Endothelial cell of umbilical vein (primary cell): Measurements from ENCODE around the gene SDR39U1. TPM values are rescaled to one million over a fixed set of nuclear protein-coding genes. Genes with fewer than 3 reads are reported as not detected.
A peak's percentile ranks its signal among the peaks of the same experiment; 100 is the strongest.

Source experiments
- BruUV-seq: library from RNA; stranded (reverse); fragments of 400-500 nt; replicated peaks from 2 replicates; lab custom pipeline; 2021; lab: Mats Ljungman, UMichigan
- CTCF ChIA-PET: fragments of 300-600, 350-600 bp; sonication (Branson Sonifier 250); formaldehyde crosslinking; loops from one replicate; lab custom pipeline; 2021; ENCODE audit warnings: antibody characterized with exemption, inconsistent platforms; lab: Charles Lee
- POLR2A ChIA-PET: fragments of 300-600, 350-600 bp; sonication (Branson Sonifier 250); formaldehyde crosslinking; loops from one replicate; lab custom pipeline; 2021; ENCODE audit warnings: antibody characterized with exemption, inconsistent platforms; lab: Charles Lee
- DNase-seq: peaks from one replicate; pipeline ENCODE4 v3.0.0-alpha.2; 2011; ENCODE audit warnings: low read depth, low spot score
- FAIRE-seq: peaks from 2 replicates; lab custom pipeline; 2011; peaks lifted over from hg19 to GRCh38; lab: Jason Lieb, UNC
- H2AFZ ChIP-seq: 2 replicates; pipeline ENCODE4 v1.6.0; 2012; ENCODE audit warnings: low read depth, low read length, control low read depth, inconsistent platforms
- H3K27ac ChIP-seq: 2 replicates; pipeline ENCODE4 v1.5.1; 2011; ENCODE audit warnings: low read depth, mild to moderate bottlenecking, control low read depth, low read length, moderate library complexity; ENCODE audit not compliant: insufficient read depth
- H3K27me3 ChIP-seq, 2 experiments: 2 replicates each; pipeline versions ENCODE4 v1.6.0 to v1.6.1; 2011; ENCODE audit warnings: low read length in 2 of 2, mixed read lengths in 1 of 2; ENCODE audit not compliant: control insufficient read depth in 2 of 2, insufficient read depth in 2 of 2
- H3K36me3 ChIP-seq, 2 experiments: 2 replicates in 1 of 2; 3 replicates in 1 of 2; pipeline ENCODE4 v1.5.1; 2011; ENCODE audit warnings: low read length in 2 of 2, mild to moderate bottlenecking in 1 of 2, moderate library complexity in 1 of 2; ENCODE audit not compliant: control insufficient read depth in 2 of 2, insufficient read depth in 2 of 2; ENCODE audit errors: extremely low read depth in 1 of 2
- H3K4me1 ChIP-seq: 3 replicates; pipeline ENCODE4 v1.5.1; 2011; ENCODE audit warnings: mild to moderate bottlenecking, low read length; ENCODE audit not compliant: control insufficient read depth, insufficient read depth; ENCODE audit errors: extremely low read depth
- H3K4me2 ChIP-seq: 2 replicates; pipeline ENCODE4 v1.6.1; 2011; ENCODE audit warnings: low read length, control low read depth, mixed read lengths; ENCODE audit not compliant: insufficient read depth
- H3K4me3 ChIP-seq, 3 experiments: fragments of 200-600 bp in 1 of 3; sonication (generic), shearing (Covaris generic) in 1 of 3; replicated peaks in 1 of 3; 2 replicates each; pipeline ENCODE4 v1.5.1; 2011 to 2016; ENCODE audit warnings: control low read depth in 3 of 3, low read length in 3 of 3, mild to moderate bottlenecking in 2 of 3, inconsistent platforms in 1 of 3, low read depth in 1 of 3, moderate library complexity in 1 of 3; ENCODE audit not compliant: insufficient read depth in 1 of 3
- H3K79me2 ChIP-seq: 2 replicates; pipeline ENCODE4 v1.6.0; 2012; ENCODE audit warnings: low read length, inconsistent platforms; ENCODE audit not compliant: control insufficient read depth, insufficient read depth
- H3K9ac ChIP-seq: replicated peaks from 2 replicates; pipeline ENCODE3; 2011; ENCODE audit warnings: low read length, control low read depth; ENCODE audit not compliant: insufficient read depth; ENCODE audit errors: extremely low read depth
- H3K9me1 ChIP-seq: replicated peaks from 3 replicates; pipeline ENCODE4 v1.6.0; 2011; ENCODE audit warnings: mild to moderate bottlenecking, low read length; ENCODE audit not compliant: control insufficient read depth, insufficient read depth; ENCODE audit errors: extremely low read depth
- H3K9me3 ChIP-seq: replicated peaks from 2 replicates; pipeline ENCODE4 v1.5.1; 2012; ENCODE audit warnings: low read length, inconsistent platforms; ENCODE audit not compliant: control insufficient read depth, insufficient read depth
- H4K20me1 ChIP-seq: replicated peaks from 2 replicates; pipeline ENCODE3; 2011; ENCODE audit warnings: mild to moderate bottlenecking, low read length; ENCODE audit not compliant: control insufficient read depth, insufficient read depth; ENCODE audit errors: extremely low read depth
- EZH2 ChIP-seq: IDR thresholded peaks from 2 replicates; pipeline ENCODE4 v1.6.1; 2012; ENCODE audit warnings: borderline replicate concordance, low read depth, mild to moderate bottlenecking, moderate library complexity, low read length, inconsistent platforms; ENCODE audit not compliant: severe bottlenecking
- FOS ChIP-seq: IDR thresholded peaks from 2 replicates; pipeline ENCODE4 v1.6.1; 2011; ENCODE audit warnings: mild to moderate bottlenecking, low read length, moderate library complexity, borderline replicate concordance; ENCODE audit not compliant: insufficient read depth
- GATA2 ChIP-seq: IDR thresholded peaks from 2 replicates; pipeline ENCODE4 v1.7.0; 2011; ENCODE audit warnings: low read depth, mild to moderate bottlenecking, moderate library complexity, mixed read lengths, low read length; ENCODE audit not compliant: insufficient read length, insufficient read depth
- JUN ChIP-seq: IDR thresholded peaks from 2 replicates; pipeline ENCODE4 v1.6.1; 2011; ENCODE audit warnings: borderline replicate concordance, low read depth; ENCODE audit not compliant: insufficient read length, insufficient read depth
- MYC ChIP-seq: IDR thresholded peaks from one replicate; pipeline ENCODE4 v1.6.1; 2011; ENCODE audit warnings: mild to moderate bottlenecking, low read depth, low read length
- POLR2A ChIP-seq: IDR thresholded peaks from 2 replicates; pipeline ENCODE4 v1.6.1; 2012; ENCODE audit warnings: low read depth, mild to moderate bottlenecking, control low read depth, low read length
- POLR2AphosphoS5 ChIP-seq: IDR thresholded peaks from 2 replicates; pipeline ENCODE4 v1.6.1; 2012; ENCODE audit warnings: low read depth, mild to moderate bottlenecking, control low read depth, low read length, moderate library complexity; ENCODE audit not compliant: insufficient read depth
- dilution Hi-C: fragments of 300-500 bp; cut with MboI; formaldehyde crosslinking; loops from one replicate; pipeline ENCODE4 v1.15.0; 2019; ENCODE audit warnings: low sequenced_read_pairs; ENCODE audit not compliant: extremely low pct_ligation_motif_present
- intact Hi-C: fragments of 100-400 bp; cut with micrococcal nuclease; formaldehyde crosslinking; loops from one replicate; pipeline ENCODE4 v1.10.0; 2022
- polyA plus RNA-seq, 4 experiments: library from polyadenylated mRNA; depleted of rRNA in 3 of 4; stranded (reverse) in 3 of 4; unstranded in 1 of 4; fragments of >200 nt; gene quantifications; 2 replicates each; pipeline versions ENCODE4 v1.2.1 to v1.2.3, GENCODE V29; 2011 to 2012; ENCODE audit warnings: missing spikeins in 1 of 4
- total RNA-seq: library from RNA; stranded (reverse); gene quantifications from 2 replicates; pipeline ENCODE4 v1.2.3, GENCODE V29; 2021
- TF ChIP-seq, protein P1 (sequence below), 2 donors: IDR thresholded peaks; 1 replicate in 1 of 2; 2 replicates in 1 of 2; pipeline ENCODE4 v1.5.1; 2011; ENCODE audit warnings: low read length in 2 of 2, mild to moderate bottlenecking in 2 of 2, moderate library complexity in 2 of 2, control low read depth in 1 of 2, inconsistent platforms in 1 of 2, low read depth in 1 of 2; ENCODE audit not compliant: insufficient read depth in 1 of 2; ENCODE audit errors: extremely low read depth in 1 of 2
- TF ChIP-seq, protein P2 (sequence below): IDR thresholded peaks from 2 replicates; pipeline ENCODE4 v1.6.1; 2011; ENCODE audit not compliant: insufficient read depth, insufficient read length

Gene SDR39U1
- total and polyA plus RNA-seq, 2 donors (not counting 3 experiments of a cell fraction or from before 2014, with no cell fraction given) = 40.2 to 72.6 TPM

DNA sequence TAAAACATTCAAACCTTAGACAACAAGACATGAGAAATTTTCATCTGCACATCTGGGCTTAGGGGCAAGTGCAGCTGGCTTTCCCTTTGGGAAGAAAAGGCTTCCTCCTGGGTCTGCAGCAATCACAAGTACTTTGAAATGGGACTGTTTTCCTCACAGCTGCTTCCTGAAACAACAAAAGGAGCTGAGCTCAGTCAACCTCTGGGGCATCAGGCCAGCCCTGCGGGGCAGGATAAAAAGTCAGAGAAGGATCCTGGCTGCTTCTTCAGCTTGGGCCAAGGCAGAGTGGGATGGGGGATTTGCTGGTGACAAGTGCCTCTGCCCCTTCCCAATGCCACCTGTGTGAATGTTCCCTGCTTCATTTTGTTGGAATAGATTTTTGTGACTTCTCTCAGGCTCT, 16.2 kb upstream of the SDR39U1 start:
- Histone ChIP-seq H3K4me1 (no peaks in the 10 kb centered on the region), H3K27me3 (no peaks in the 10 kb centered on the region), H4K20me1 (no peaks in the 10 kb centered on the region), H3K9me1 (no peaks in the 10 kb centered on the region), H3K4me2 (no peak overlapping the region), H3K79me2 (no peaks in the 10 kb centered on the region), H2AFZ (no peak overlapping the region), H3K36me3 (no peaks in the 10 kb centered on the region), H3K4me3 (no peak overlapping the region), H3K9ac (no peak overlapping the region), H3K9me3 (no peaks in the 10 kb centered on the region), H3K27ac (no peak overlapping the region)
- no TSS peak for BruUV-seq
- peak; percentile 83 for DNase-seq
- ChIA-PET CTCF (interaction anchor here (1.4 to 2.0 kb wide), 2 partner anchors 23 to 125 kb away, joined by 4 to 5 read pairs; no protein-coding TSS in a partner anchor), POLR2A (interaction anchor here (1.1 kb wide), 1 partner anchor 17 kb away, joined by 3 read pairs; no protein-coding TSS in a partner anchor)
- no peak for FAIRE-seq
- dilution Hi-C loops (no loop called here), intact Hi-C loops (no loop called here)
- TF ChIP-seq JUN = no peak
- TF ChIP-seq, protein P1, sequence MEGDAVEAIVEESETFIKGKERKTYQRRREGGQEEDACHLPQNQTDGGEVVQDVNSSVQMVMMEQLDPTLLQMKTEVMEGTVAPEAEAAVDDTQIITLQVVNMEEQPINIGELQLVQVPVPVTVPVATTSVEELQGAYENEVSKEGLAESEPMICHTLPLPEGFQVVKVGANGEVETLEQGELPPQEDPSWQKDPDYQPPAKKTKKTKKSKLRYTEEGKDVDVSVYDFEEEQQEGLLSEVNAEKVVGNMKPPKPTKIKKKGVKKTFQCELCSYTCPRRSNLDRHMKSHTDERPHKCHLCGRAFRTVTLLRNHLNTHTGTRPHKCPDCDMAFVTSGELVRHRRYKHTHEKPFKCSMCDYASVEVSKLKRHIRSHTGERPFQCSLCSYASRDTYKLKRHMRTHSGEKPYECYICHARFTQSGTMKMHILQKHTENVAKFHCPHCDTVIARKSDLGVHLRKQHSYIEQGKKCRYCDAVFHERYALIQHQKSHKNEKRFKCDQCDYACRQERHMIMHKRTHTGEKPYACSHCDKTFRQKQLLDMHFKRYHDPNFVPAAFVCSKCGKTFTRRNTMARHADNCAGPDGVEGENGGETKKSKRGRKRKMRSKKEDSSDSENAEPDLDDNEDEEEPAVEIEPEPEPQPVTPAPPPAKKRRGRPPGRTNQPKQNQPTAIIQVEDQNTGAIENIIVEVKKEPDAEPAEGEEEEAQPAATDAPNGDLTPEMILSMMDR (IDR thresholded peaks at IDR 0.05; ENCODE audit: extremely low read depth in 1 of 2, insufficient read depth in 1 of 2, low read depth in 1 of 2, low read length in 2 of 2) = no peak
- no peak for TF ChIP-seq MYC
- no peak for TF ChIP-seq POLR2A

DNA sequence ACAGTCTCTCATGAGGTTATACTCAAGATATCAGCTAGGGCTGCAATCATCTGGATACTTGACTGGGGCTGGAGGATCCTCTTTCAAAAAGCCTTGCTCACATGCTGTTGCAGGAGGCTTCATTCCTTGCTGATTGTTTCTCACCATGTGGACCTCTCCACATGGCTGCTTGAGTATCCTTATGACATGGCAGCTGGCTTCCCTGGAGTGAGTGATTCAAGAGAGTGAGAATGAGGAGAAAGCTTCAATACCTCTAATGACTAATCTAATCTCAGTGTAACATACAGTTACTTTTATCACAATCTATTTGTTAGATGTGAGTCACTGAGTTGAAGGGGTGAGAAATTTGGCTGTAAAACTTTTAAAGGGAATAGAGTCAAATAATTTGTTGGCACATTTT, 14.4 kb upstream of the SDR39U1 start:
- POLR2A ChIA-PET = no interaction called here
- BruUV-seq = no TSS peak
- Histone ChIP-seq H3K4me1 (no peaks in the 10 kb centered on the region), H3K36me3 (no peaks in the 10 kb centered on the region), H2AFZ (no peak overlapping the region), H3K27ac (no peak overlapping the region), H3K27me3 (no peaks in the 10 kb centered on the region), H3K9ac (no peak overlapping the region), H4K20me1 (no peaks in the 10 kb centered on the region), H3K9me1 (no peaks in the 10 kb centered on the region), H3K9me3 (no peaks in the 10 kb centered on the region), H3K79me2 (no peaks in the 10 kb centered on the region), H3K4me2 (no peak overlapping the region), H3K4me3 (no peak overlapping the region)
- intact Hi-C loops = no loop called here
- dilution Hi-C loops = no loop called here
- CTCF ChIA-PET = no interaction called here
- TF ChIP-seq, protein P1 (IDR thresholded peaks at IDR 0.05; ENCODE audit: extremely low read depth in 1 of 2, insufficient read depth in 1 of 2, low read depth in 1 of 2, low read length in 2 of 2) = no peak
- no peak for TF ChIP-seq GATA2
- no peak for TF ChIP-seq JUN
- no peak for TF ChIP-seq MYC
- no peak for TF ChIP-seq FOS
- TF ChIP-seq EZH2 = no peak
- no peak for TF ChIP-seq POLR2A
- TF ChIP-seq, protein P2, sequence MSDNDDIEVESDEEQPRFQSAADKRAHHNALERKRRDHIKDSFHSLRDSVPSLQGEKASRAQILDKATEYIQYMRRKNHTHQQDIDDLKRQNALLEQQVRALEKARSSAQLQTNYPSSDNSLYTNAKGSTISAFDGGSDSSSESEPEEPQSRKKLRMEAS = no peak
- TF ChIP-seq POLR2AphosphoS5 = no peak
- DNase-seq = no peak
- no peak for FAIRE-seq
